Uterus (tissue), 4 donors: Measurements from ENCODE around the gene TMEM266. TPM values are rescaled to one million over a fixed set of nuclear protein-coding genes. Genes with fewer than 3 reads are reported as not detected.

Experiments used
- DNase-seq, 2 donors: peaks; one replicate each; pipeline ENCODE4 v3.0.0-alpha.2; 2019 to 2020
- H3K27ac ChIP-seq, 2 donors: fragments of 200-600 bp; sonication (generic); 1 replicate in 1 of 2; 2 replicates in 1 of 2; pipeline ENCODE4 v1.5.1; 2016 to 2018
- H3K27me3 ChIP-seq, 2 donors: fragments of 200-600 bp; sonication (generic); one replicate each; pipeline ENCODE4 v1.5.1; 2018 to 2019; ENCODE audit warnings: control low read depth in 1 of 2
- H3K36me3 ChIP-seq, 2 donors: fragments of 200-600 bp; sonication (generic); one replicate each; pipeline ENCODE4 v1.5.1; 2019; ENCODE audit warnings: control low read depth in 1 of 2
- H3K4me1 ChIP-seq, 2 donors: fragments of 200-600 bp; sonication (generic); one replicate each; pipeline ENCODE4 v1.5.1; 2018 to 2019; ENCODE audit warnings: control low read depth in 1 of 2
- H3K4me3 ChIP-seq, 2 donors: fragments of 200-600 bp; sonication (generic); 1 replicate in 1 of 2; 2 replicates in 1 of 2; pipeline ENCODE4 v1.5.1; 2018 to 2019; ENCODE audit warnings: mild to moderate bottlenecking in 1 of 2
- H3K9me3 ChIP-seq, 2 donors: fragments of 200-600 bp; sonication (generic); one replicate each; pipeline ENCODE4 v1.5.1; 2019; ENCODE audit warnings: control low read depth in 1 of 2
- CTCF ChIP-seq, 4 experiments: fragments of 200-600 bp in 2 of 4; fragments of 450-650 bp in 2 of 4; sonication (generic) in 2 of 4; IDR thresholded peaks; one replicate each; pipeline ENCODE4 v1.5.1; 2016 to 2019; ENCODE audit warnings: antibody characterized with exemption in 4 of 4, mild to moderate bottlenecking in 2 of 4, moderate library complexity in 1 of 4
- POLR2A ChIP-seq, 2 donors: fragments of 450-650 bp; IDR thresholded peaks; one replicate each; pipeline ENCODE4 v1.6.1; 2016; ENCODE audit warnings: antibody characterized with exemption in 2 of 2, mild to moderate bottlenecking in 1 of 2, moderate library complexity in 1 of 2
- intact Hi-C: fragments of 100-400 bp; cut with DNase I; formaldehyde crosslinking; loops from one replicate; pipeline ENCODE4 v1.15.1; 2023; ENCODE audit warnings: low total_unique reads
- total RNA-seq, 4 donors: library from RNA; depleted of rRNA in 3 of 4; stranded (reverse); fragments of >200 nt in 3 of 4; gene quantifications; one replicate each; pipeline versions ENCODE4 v1.1.0 to v1.2.4, GENCODE V29; 2014 to 2023
- donor health status: DM: yes; HTN: yes; CAD: no.

The TMEM266 gene
- total RNA-seq, 4 donors from 2014 or later, result 0.35 TPM; not detected in 3

DNA sequence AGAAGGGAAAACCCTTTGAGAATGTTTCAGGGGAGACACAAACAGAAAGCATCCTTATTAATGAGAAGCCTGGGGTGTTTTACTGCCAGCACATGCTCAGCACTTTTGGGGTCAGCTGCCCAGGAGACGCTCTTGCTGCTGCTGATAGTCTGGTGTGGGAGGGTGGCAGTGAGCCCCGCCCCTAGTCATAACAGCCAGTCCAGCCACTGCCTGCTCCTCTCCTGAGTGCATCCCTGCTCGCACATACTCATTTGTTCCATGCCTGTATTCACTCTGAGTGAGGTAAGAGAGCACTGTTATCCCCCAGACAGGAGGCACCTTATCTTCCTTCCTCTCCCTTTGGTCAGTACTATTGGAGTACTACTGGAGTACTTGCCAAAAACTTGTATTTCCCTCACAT, 150.2 kb downstream of the TMEM266 start:
- intact Hi-C loops, result no loop called here
- Histone ChIP-seq H3K27me3 (no peaks in the 10 kb centered on the region), H3K4me1 (no peaks in the 10 kb centered on the region), H3K4me3 (no peak overlapping the region), H3K27ac (no peak overlapping the region), H3K36me3 (no peaks in the 10 kb centered on the region), H3K9me3 (no peaks in the 10 kb centered on the region)
- DNase-seq, result no peak
- TF ChIP-seq CTCF (IDR thresholded peaks at IDR 0.05) (no peak), POLR2A (IDR thresholded peaks at IDR 0.05) (no peak)

GRCh38 chr15:76215634-76216033, 155.8 kb downstream of the TMEM266 start:
- Histone ChIP-seq H3K27me3 (no peaks in the 10 kb centered on the region), H3K36me3 (no peaks in the 10 kb centered on the region), H3K9me3 (no peaks in the 10 kb centered on the region), H3K27ac (no peak overlapping the region), H3K4me1 (no peaks in the 10 kb centered on the region), H3K4me3 (no peak overlapping the region)
- no peak for DNase-seq
- TF ChIP-seq POLR2A (IDR thresholded peaks at IDR 0.05) (no peak), CTCF (IDR thresholded peaks at IDR 0.05) (no peak)
- intact Hi-C loops, result no loop called here

DNA sequence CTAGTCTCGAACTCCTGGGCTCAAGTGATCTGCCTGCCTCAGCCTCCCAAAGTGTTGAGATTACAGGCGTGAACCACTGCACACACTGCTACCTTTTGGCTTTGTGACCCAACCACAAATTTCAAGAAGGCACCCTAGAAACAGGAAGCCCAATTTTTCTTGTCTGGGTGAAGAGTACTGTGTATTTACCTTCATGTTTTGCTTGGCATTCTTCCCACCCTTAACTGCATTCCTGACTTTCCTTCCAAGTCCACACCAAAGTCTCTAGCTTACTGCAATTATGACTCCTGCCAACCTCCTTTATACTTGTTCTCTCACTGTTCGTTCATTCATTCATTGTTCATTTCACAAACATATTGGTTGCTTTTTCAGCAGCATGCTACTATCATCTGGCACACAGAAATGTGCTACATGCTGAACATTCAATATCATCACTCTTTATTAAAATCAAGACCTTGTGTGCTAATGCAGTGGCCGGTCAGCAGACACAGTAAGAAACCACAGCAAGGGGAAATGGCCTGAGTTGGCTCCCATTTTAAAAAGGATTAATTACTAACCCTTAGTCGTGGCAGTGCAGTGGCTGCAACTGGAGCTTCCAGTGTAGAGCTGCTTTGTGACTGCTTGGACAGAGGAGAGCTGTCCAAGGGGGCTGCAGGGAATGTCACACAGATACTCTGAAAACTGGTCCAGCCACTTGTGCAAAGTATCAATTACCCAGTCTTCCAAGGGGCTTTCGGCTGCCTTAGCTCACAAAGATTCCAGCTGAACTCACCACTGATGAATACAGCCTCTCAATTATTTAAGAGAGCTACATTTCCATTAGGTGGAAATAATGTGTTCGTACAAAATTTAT, 157.5 kb downstream of the TMEM266 start:
- Histone ChIP-seq H3K36me3 (no peaks in the 10 kb centered on the region), H3K27me3 (no peaks in the 10 kb centered on the region), H3K9me3 (no peaks in the 10 kb centered on the region), H3K4me1 (no peaks in the 10 kb centered on the region), H3K4me3 (no peak overlapping the region), H3K27ac (no peak overlapping the region)
- TF ChIP-seq POLR2A (IDR thresholded peaks at IDR 0.05) (no peak), CTCF (IDR thresholded peaks at IDR 0.05) (no peak)
- no peak for DNase-seq
- intact Hi-C loops, result no loop called here

DNA sequence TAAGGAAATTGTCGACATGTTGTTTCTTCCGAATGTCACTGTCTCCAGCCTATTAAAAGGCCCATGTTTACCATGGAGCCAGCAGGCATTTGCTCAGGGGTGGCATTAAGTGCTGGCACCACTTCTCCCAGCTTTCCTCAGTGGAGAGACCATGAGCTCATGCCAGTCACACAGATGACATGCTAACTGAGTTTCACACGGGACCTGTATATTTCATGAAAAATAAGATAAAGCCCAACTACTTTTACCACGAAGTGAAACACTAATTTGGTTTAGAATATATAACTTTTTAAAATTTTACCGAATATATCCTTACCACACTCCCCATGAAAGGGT, 158.1 kb downstream of the TMEM266 start:
- H3K36me3 ChIP-seq, result no peaks in the 10 kb centered on the region
- intact Hi-C loops, result no loop called here
- H3K27ac ChIP-seq, result no peak overlapping the region
- no peaks in the 10 kb centered on the region for H3K9me3 ChIP-seq
- no peak overlapping the region for H3K4me3 ChIP-seq
- no peaks in the 10 kb centered on the region for H3K4me1 ChIP-seq
- TF ChIP-seq CTCF (IDR thresholded peaks at IDR 0.05) (no peak), POLR2A (IDR thresholded peaks at IDR 0.05) (no peak)
- no peak for DNase-seq
- H3K27me3 ChIP-seq, result no peaks in the 10 kb centered on the region

DNA sequence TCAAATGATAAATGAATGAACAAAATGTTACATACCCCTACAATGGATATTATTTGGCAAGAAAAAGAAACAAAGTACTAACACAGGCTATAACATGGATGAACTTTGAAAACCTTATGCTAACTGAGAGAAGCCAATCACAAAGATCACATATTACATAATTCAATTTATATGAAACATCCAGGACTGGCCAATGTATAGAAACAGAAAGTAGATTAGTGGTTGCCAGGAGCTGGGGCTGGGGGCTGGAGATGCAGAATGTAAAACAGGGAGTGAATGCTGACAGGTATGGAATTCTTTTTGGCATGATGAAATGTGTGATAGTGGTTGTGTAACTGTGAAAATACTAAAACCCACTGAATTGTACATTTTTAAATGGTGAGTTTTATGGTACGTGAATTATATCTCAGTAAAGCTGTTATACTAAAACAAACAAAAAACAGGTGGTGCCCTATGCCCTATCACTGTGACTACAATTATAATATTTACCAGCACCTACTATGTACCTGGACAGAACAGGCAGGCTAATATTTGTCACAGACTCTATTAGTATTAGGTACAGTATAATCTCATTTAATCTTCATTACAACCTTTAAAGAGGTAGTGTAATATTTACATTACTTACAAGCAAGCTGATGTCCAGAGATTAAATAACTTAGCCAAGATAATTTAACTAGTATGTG, 161.4 kb downstream of the TMEM266 start:
- DNase-seq, result no peak
- TF ChIP-seq CTCF (IDR thresholded peaks at IDR 0.05) (no peak), POLR2A (IDR thresholded peaks at IDR 0.05) (no peak)
- Histone ChIP-seq H3K4me1 (no peaks in the 10 kb centered on the region), H3K9me3 (no peaks in the 10 kb centered on the region), H3K27me3 (no peaks in the 10 kb centered on the region), H3K36me3 (no peaks in the 10 kb centered on the region), H3K27ac (no peak overlapping the region), H3K4me3 (no peak overlapping the region)
- intact Hi-C loops, result no loop called here
